ENCODE results near the gene UCK2.

The UCK2 gene

GRCh38 chr1:165960881-165961280, 133.5 kb downstream of the UCK2 start:
- Histone ChIP-seq H3K27me3 (peaks cover 5% of the 10 kb centered on the region), H3K4me1 (ENCODE audit: control insufficient read depth in 1 of 2, insufficient read depth in 1 of 2, low read depth in 1 of 2, low read length in 1 of 2) (no peaks in the 10 kb centered on the region), H3K4me3 (ENCODE audit: low read depth in 1 of 2, low read length in 1 of 2) (no peak overlapping the region), H3K9me3 (no peaks in the 10 kb centered on the region), H3K27ac (no peak overlapping the region), H3K36me3 (no peaks in the 10 kb centered on the region)
- no peak for TF ChIP-seq CTCF (IDR thresholded peaks at IDR 0.05)

Data from neutrophil (primary cell).